ENCODE data around the gene KDM5B.

GRCh38 chr1:202679406-202680177 lies 128.6 kb downstream of the KDM5B start:
- TF ChIP-seq POLR2A (IDR thresholded peaks at IDR 0.05) (no peak), CTCF (IDR thresholded peaks at IDR 0.05) (no peak)
